ENCODE data around the gene SMARCB1.

GRCh38 chr22:23846081-23846469 lies 59.3 kb downstream of the SMARCB1 start:
- TF ChIP-seq POLR2AphosphoS5 (IDR thresholded peaks at IDR 0.05): no peak
- no peak for TF ChIP-seq CTCF (IDR thresholded peaks at IDR 0.05)
- no peak for TF ChIP-seq POLR2A (IDR thresholded peaks at IDR 0.05)

All from breast epithelium (tissue), 3 donors.